ENCODE measurements around the gene TUBA8. TPM values are rescaled to one million over a fixed set of nuclear protein-coding genes. Genes with fewer than 3 reads are reported as not detected.
A peak's percentile ranks its signal among the peaks of the same experiment; 100 is the strongest.
"Not testable (repeated sequence)": the region's sequence is repeated elsewhere in the genome, so short reads cannot be mapped to it uniquely, and the experiment has no call there.

The TUBA8 gene
- total and polyA plus RNA-seq, 2 donors from 2014 or later: 1.1 to 5.9 TPM

DNA sequence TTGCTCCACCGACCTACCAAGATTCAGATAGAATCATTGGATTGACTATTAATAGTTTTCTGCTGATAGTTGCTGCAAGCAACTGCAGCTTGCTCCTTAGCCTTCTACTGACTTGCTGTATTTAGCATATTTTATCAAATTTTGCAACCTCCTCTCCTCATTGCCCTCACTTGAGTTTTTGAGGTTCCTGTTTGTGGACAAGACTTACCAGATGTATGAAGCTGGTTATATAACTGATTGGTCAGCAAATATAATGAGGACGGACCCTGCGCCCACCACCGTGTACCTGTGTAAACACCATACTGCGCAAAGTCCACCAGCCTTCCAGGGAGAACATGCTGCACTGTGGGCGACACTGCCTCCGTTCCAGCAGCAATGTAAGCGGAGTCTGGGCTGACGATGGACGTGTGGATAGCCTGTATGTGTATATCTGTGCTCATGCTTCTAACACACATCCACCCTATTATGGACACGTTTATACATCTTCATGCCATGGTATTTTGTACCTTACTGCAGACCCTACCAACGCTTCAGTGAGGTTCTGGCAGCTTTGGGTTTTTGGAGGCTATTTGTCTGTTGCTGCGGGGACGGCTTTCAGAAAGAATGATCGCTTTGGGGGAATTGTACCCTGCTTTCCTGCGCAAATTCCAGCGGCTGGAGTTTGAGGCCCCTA is 37.8 kb downstream of the TUBA8 start:
- H3K9ac ChIP-seq (ENCODE audit: low read length in 3 of 3): no peak overlapping the region
- FAIRE-seq (no peak), DNase-seq (no peak)

DNA sequence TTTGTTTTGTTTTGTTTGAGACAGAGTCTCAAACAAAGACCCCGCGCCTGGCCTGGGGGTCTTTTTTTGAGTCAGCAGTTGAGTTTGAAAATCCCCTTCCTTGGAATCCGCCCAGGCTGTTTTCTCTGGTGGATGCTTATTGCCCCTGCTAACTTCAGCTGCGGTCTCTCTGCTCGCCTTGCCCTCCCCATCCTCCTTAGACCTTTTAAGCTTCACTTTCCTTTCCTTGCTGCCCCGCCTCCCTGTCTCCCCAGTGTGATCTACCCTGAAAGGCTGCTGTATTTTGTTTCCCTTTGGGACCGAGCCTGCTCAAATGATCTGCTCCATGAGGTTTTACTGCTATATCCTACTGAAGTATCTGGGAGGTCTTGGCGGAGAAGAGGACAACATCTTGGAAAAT is 41.9 kb downstream of the TUBA8 start:
- intact Hi-C loops (cut with DNase I): no loop called here
- no peak for DNase-seq

More for the DNA sequence above, 37.8 kb downstream of the TUBA8 start:
- peak overlapping the region in 1 of 3 donors; percentile 11 for H3K4me3 ChIP-seq (ENCODE audit: low read length in 3 of 3)
- no peaks in the 10 kb centered on the region for H3K36me3 ChIP-seq (ENCODE audit: control insufficient read depth in 2 of 3, insufficient read depth in 3 of 3, low read length in 3 of 3)
- intact Hi-C loops (cut with DNase I): no loop called here
- peaks cover 0 to 2% (median 0%) of the 10 kb centered on the region in 3 donors for H3K4me1 ChIP-seq (ENCODE audit: control insufficient read depth in 2 of 3, insufficient read depth in 2 of 3, low read depth in 1 of 3, low read length in 3 of 3)
- no peak overlapping the region for H3K27ac ChIP-seq (ENCODE audit: low read depth in 2 of 2, low read length in 2 of 2)
- no peaks in the 10 kb centered on the region for H3K27me3 ChIP-seq (ENCODE audit: control insufficient read depth, insufficient read depth, low read length)
- TF ChIP-seq, protein P1, sequence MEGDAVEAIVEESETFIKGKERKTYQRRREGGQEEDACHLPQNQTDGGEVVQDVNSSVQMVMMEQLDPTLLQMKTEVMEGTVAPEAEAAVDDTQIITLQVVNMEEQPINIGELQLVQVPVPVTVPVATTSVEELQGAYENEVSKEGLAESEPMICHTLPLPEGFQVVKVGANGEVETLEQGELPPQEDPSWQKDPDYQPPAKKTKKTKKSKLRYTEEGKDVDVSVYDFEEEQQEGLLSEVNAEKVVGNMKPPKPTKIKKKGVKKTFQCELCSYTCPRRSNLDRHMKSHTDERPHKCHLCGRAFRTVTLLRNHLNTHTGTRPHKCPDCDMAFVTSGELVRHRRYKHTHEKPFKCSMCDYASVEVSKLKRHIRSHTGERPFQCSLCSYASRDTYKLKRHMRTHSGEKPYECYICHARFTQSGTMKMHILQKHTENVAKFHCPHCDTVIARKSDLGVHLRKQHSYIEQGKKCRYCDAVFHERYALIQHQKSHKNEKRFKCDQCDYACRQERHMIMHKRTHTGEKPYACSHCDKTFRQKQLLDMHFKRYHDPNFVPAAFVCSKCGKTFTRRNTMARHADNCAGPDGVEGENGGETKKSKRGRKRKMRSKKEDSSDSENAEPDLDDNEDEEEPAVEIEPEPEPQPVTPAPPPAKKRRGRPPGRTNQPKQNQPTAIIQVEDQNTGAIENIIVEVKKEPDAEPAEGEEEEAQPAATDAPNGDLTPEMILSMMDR (IDR thresholded peaks at IDR 0.05; ENCODE audit: borderline replicate concordance, extremely low read depth, insufficient read depth): no peak
- no peaks in the 10 kb centered on the region for H3K9me3 ChIP-seq (ENCODE audit: control insufficient read depth in 2 of 3, insufficient read depth in 1 of 3, low read length in 3 of 3)

DNA sequence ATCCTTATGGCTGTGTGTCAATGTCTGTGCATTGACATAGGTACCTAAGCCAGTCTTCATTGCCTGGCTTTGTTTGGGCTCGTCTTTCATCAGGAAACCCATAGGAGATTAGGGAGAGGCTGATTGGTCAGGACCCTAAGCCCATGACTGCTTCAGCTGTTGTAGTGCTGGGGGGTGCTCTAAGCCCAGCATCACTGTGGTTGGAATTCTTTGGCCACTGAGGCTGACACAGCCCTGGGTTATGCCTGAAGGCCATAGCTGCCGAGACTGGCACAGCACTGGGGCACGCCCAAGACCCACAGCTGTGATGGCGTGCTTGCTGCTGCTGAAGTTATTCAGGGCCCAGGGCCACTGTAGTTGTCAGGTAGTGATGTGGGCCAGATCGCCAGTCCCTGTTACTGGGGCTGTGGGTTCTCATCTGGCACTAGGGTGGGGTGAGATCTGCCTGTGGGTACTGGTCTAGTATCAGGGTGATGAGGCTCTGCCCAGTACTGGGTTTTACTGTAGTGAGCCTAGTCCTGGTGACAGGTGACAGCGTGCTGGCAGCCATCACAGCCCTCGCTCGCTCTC is 44.3 kb downstream of the TUBA8 start:
- H3K27ac ChIP-seq (ENCODE audit: low read depth in 2 of 2, low read length in 2 of 2): no peak overlapping the region
- FAIRE-seq (no peak), DNase-seq (no peak)
- no peaks in the 10 kb centered on the region for H3K36me3 ChIP-seq (ENCODE audit: control insufficient read depth in 2 of 3, insufficient read depth in 3 of 3, low read length in 3 of 3)
- TF ChIP-seq, protein P1 (IDR thresholded peaks at IDR 0.05; ENCODE audit: borderline replicate concordance, extremely low read depth, insufficient read depth): no peak
- intact Hi-C loops (cut with DNase I): no loop called here
- H3K4me1 ChIP-seq (ENCODE audit: control insufficient read depth in 2 of 3, insufficient read depth in 2 of 3, low read depth in 1 of 3, low read length in 3 of 3): no peaks in the 10 kb centered on the region
- H3K27me3 ChIP-seq (ENCODE audit: control insufficient read depth, insufficient read depth, low read length): no peaks in the 10 kb centered on the region
- no peak overlapping the region for H3K4me3 ChIP-seq (ENCODE audit: low read length in 3 of 3)
- H3K9me3 ChIP-seq (ENCODE audit: control insufficient read depth in 2 of 3, insufficient read depth in 1 of 3, low read length in 3 of 3): no peaks in the 10 kb centered on the region
- no peak overlapping the region for H3K9ac ChIP-seq (ENCODE audit: low read length in 3 of 3)

More for the DNA sequence above, 41.9 kb downstream of the TUBA8 start:
- Histone ChIP-seq H3K27ac (ENCODE audit: low read depth in 2 of 2, low read length in 2 of 2) (no peak overlapping the region), H3K9me3 (ENCODE audit: control insufficient read depth in 2 of 3, insufficient read depth in 1 of 3, low read length in 3 of 3) (no peaks in the 10 kb centered on the region), H3K4me1 (ENCODE audit: control insufficient read depth in 2 of 3, insufficient read depth in 2 of 3, low read depth in 1 of 3, low read length in 3 of 3) (peaks cover 0 to 2% (median 0%) of the 10 kb centered on the region in 3 donors), H3K27me3 (ENCODE audit: control insufficient read depth, insufficient read depth, low read length) (no peaks in the 10 kb centered on the region), H3K4me3 (ENCODE audit: low read length in 3 of 3) (no peak overlapping the region), H3K9ac (ENCODE audit: low read length in 3 of 3) (no peak overlapping the region), H3K36me3 (ENCODE audit: control insufficient read depth in 2 of 3, insufficient read depth in 3 of 3, low read length in 3 of 3) (no peaks in the 10 kb centered on the region)
- no peak for FAIRE-seq
- TF ChIP-seq, protein P1 (IDR thresholded peaks at IDR 0.05; ENCODE audit: borderline replicate concordance, extremely low read depth, insufficient read depth): no peak

DNA sequence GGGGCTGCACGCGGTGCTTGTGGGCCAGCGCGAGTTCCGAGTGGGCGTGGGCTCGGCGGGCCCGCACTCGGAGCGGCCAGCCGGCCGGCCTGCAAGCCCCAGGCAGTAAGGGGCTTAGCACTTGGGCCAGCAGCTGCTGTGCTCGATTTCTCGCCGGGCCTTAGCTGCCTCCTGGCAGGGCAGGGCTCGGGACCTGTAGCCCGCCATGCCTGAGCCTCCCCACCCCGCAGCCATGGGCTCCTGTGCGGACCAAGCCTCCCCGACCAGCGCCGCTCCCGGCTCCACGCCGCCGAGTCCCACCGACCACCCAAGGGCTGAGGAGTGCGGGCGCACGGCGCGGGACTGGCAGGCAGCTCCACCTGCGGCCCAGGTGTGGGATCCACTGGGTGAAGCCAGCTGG is 44.9 kb downstream of the TUBA8 start:
- H3K9me3 ChIP-seq (ENCODE audit: control insufficient read depth in 2 of 3, insufficient read depth in 1 of 3, low read length in 3 of 3); H3K4me1 ChIP-seq (ENCODE audit: control insufficient read depth in 2 of 3, insufficient read depth in 2 of 3, low read depth in 1 of 3, low read length in 3 of 3); FAIRE-seq; H3K4me3 ChIP-seq (ENCODE audit: low read length in 3 of 3); H3K9ac ChIP-seq (ENCODE audit: low read length in 3 of 3); H3K27ac ChIP-seq (ENCODE audit: low read depth in 2 of 2, low read length in 2 of 2); DNase-seq; H3K36me3 ChIP-seq (ENCODE audit: control insufficient read depth in 2 of 3, insufficient read depth in 3 of 3, low read length in 3 of 3); intact Hi-C loops (cut with DNase I); H3K27me3 ChIP-seq (ENCODE audit: control insufficient read depth, insufficient read depth, low read length): not testable (repeated sequence)

Data from kidney (tissue), 14 donors.